ENCODE results near the gene DDX54.

DDX54 gene

GRCh38 chr12:113221997-113222729 lies 36.9 kb upstream of the DDX54 start:
- TF ChIP-seq CTCF (IDR thresholded peaks at IDR 0.05; ENCODE audit: low read depth, low read length), result no peak

DNA sequence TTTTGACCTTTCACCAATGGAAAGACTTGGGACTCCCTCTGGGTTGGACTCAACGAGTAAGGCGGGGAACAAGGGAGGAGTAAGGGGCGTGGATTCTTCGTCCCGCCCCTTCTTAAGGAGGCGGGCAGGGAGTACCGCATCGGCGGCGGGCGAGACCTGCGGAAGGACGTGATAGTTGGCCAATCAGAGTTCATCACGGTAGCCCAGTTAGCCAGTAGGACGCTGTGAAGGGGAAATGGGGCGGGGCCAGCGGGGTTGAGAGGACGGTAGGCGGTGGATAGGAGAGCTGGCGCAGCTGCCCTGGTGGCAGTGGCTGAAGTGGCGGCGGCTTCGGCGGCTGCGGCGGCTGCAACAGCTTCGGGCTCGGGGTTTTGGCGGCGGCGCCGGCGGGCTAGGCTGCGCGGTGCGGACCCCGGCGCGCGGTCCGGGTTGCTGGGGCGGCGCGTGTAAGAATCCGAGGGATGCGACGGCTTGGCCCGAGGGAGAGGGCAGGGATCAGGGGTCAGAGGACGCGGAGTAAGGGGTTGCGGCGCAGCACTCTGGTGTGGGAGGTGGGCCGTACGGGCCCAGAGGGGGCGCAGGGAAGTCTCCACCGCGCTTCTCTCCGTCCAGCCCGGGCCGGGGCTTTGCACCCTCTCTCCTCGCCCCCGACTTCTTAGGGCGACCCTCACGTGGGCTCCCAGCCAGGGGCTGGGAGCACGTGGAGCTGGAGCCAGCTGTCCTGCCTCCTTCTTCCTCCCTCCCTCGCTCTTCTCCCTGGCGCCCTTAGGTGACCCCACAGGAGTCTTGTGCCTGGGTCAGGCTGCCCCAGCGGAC lies 36.1 kb upstream of the DDX54 start, which contains the start of gene TPCN1:
TPCN1 (plus strand) TSS at position 284 of the 816 bp plus-strand sequence. CDS start 5,389 bp downstream, outside the sequence.
- no peak for TF ChIP-seq CTCF (IDR thresholded peaks at IDR 0.05; ENCODE audit: low read depth, low read length)

More at GRCh38 chr12:113221997-113222729, 36.9 kb upstream of the DDX54 start:
- H3K4me3 ChIP-seq (ENCODE audit: low read depth, low read length), result peak overlapping the region; percentile 78

GRCh38 chr12:113220593-113221180 lies 35.4 kb upstream of the DDX54 start:
- no peak for TF ChIP-seq CTCF (IDR thresholded peaks at IDR 0.05; ENCODE audit: low read depth, low read length)
- peak overlapping the region; percentile 72 for H3K4me3 ChIP-seq (ENCODE audit: low read depth, low read length)

More for the DNA sequence above, 36.1 kb upstream of the DDX54 start, which contains the start of gene TPCN1:
- H3K4me3 ChIP-seq (ENCODE audit: low read depth, low read length), result peak within 1 kb of the TSS; percentile 78

DNA sequence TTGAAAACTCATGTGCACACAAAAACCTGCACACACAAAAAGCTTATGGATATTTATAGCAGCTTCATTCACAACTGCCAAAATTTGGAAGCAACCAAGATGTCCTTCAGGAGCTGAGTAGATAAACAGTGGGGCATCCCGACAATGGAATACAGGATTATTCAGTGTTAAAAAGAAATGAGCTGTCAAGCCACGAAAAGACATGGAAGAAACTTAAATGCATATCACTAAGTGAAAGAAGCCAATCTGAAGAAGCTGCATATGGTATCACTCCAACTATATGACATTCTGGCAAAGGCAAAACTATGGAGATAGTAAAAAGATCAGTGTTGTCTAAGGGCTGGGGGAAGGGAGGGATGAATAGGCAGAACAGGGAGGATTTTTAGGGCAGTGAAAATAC lies 30.7 kb upstream of the DDX54 start:
- H3K4me3 ChIP-seq (ENCODE audit: low read depth, low read length), result no peak overlapping the region
- TF ChIP-seq CTCF (IDR thresholded peaks at IDR 0.05; ENCODE audit: low read depth, low read length), result no peak

- no peak overlapping the region for H3K4me3 ChIP-seq (ENCODE audit: low read depth, low read length)
- TF ChIP-seq CTCF (IDR thresholded peaks at IDR 0.05; ENCODE audit: low read depth, low read length), result no peak
These were observed 29.7 kb upstream of the DDX54 start for GRCh38 chr12:113214895-113215400.

GRCh38 chr12:113211160-113211559 lies 25.9 kb upstream of the DDX54 start:
- TF ChIP-seq CTCF (IDR thresholded peaks at IDR 0.05; ENCODE audit: low read depth, low read length), result no peak

More at GRCh38 chr12:113211160-113211559, 25.9 kb upstream of the DDX54 start:
- no peak overlapping the region for H3K4me3 ChIP-seq (ENCODE audit: low read depth, low read length)
